Common myeloid progenitor, CD34-positive (primary cell): Measurements from ENCODE around the gene PIP4K2A.

ENCODE experiments used
- CTCF ChIA-PET: fragments of 350-600 bp; sonication (Branson Sonifier 250); formaldehyde crosslinking; loops from one replicate; lab custom pipeline; 2021; ENCODE audit warnings: antibody characterized with exemption; lab: Charles Lee
- POLR2A ChIA-PET: fragments of 350-600 bp; sonication (Branson Sonifier 250); formaldehyde crosslinking; loops from one replicate; lab custom pipeline; 2021; ENCODE audit warnings: antibody characterized with exemption; lab: Charles Lee
- DNase-seq, 3 donors: peaks; one replicate each; pipeline versions ENCODE4 v3.0.0 to v3.0.0-alpha.2; 2013
- H3K27ac ChIP-seq, 2 experiments: 1 replicate in 1 of 2; 2 replicates in 1 of 2; pipeline ENCODE4 v1.7.0; 2013; ENCODE audit warnings: inconsistent platforms in 2 of 2, low read length in 2 of 2, mild to moderate bottlenecking in 2 of 2, low read depth in 1 of 2, moderate library complexity in 1 of 2; ENCODE audit not compliant: severe bottlenecking in 2 of 2, insufficient read depth in 1 of 2, poor library complexity in 1 of 2
- H3K27me3 ChIP-seq, 5 experiments: replicated peaks in 2 of 5; 1 replicate in 3 of 5; 2 replicates in 2 of 5; pipeline versions ENCODE4 v1.6.1 to v1.7.0; 2013; ENCODE audit warnings: low read length in 4 of 5, mild to moderate bottlenecking in 2 of 5, moderate library complexity in 2 of 5, inconsistent platforms in 1 of 5; ENCODE audit not compliant: insufficient read depth in 5 of 5, control insufficient read depth in 4 of 5
- H3K36me3 ChIP-seq, 4 experiments: 1 replicate in 2 of 4; 2 replicates in 2 of 4; pipeline versions ENCODE4 v1.6.1 to v1.7.0; 2013; ENCODE audit warnings: low read length in 3 of 4, control low read depth in 1 of 4, mild to moderate bottlenecking in 1 of 4; ENCODE audit not compliant: control insufficient read depth in 4 of 4, insufficient read depth in 4 of 4
- H3K4me1 ChIP-seq, 4 experiments: 1 replicate in 3 of 4; 2 replicates in 1 of 4; pipeline versions ENCODE4 v1.6.1 to v1.7.1; 2013; ENCODE audit warnings: low read length in 3 of 4, mild to moderate bottlenecking in 3 of 4, control low read depth in 1 of 4, inconsistent platforms in 1 of 4, moderate library complexity in 1 of 4; ENCODE audit not compliant: control insufficient read depth in 4 of 4, insufficient read depth in 4 of 4; ENCODE audit errors: control extremely low read depth in 1 of 4
- H3K4me3 ChIP-seq, 7 experiments: 1 replicate in 4 of 7; 2 replicates in 3 of 7; pipeline versions ENCODE4 v1.5.1 to v1.7.0; 2013; ENCODE audit warnings: mild to moderate bottlenecking in 7 of 7, low read length in 6 of 7, moderate library complexity in 6 of 7, inconsistent platforms in 2 of 7, low read depth in 2 of 7, control low read depth in 1 of 7; ENCODE audit not compliant: insufficient read depth in 4 of 7, control insufficient read depth in 1 of 7; ENCODE audit errors: extremely low read depth in 1 of 7
- H3K9me3 ChIP-seq, 5 experiments: 1 replicate in 4 of 5; 2 replicates in 1 of 5; pipeline versions ENCODE4 v1.6.1 to v1.7.1; 2013; ENCODE audit warnings: low read length in 4 of 5, mild to moderate bottlenecking in 2 of 5, inconsistent platforms in 1 of 5, low read depth in 1 of 5, moderate library complexity in 1 of 5; ENCODE audit not compliant: control insufficient read depth in 4 of 5, insufficient read depth in 2 of 5; ENCODE audit errors: control extremely low read depth in 1 of 5
- WGBS: methylation state at CpG from one replicate; pipeline ENCODE4 v1.1.5; 2013; ENCODE audit not compliant: insufficient coverage; 5-methylcytosine and 5-hydroxymethylcytosine counted together

Gene PIP4K2A

DNA sequence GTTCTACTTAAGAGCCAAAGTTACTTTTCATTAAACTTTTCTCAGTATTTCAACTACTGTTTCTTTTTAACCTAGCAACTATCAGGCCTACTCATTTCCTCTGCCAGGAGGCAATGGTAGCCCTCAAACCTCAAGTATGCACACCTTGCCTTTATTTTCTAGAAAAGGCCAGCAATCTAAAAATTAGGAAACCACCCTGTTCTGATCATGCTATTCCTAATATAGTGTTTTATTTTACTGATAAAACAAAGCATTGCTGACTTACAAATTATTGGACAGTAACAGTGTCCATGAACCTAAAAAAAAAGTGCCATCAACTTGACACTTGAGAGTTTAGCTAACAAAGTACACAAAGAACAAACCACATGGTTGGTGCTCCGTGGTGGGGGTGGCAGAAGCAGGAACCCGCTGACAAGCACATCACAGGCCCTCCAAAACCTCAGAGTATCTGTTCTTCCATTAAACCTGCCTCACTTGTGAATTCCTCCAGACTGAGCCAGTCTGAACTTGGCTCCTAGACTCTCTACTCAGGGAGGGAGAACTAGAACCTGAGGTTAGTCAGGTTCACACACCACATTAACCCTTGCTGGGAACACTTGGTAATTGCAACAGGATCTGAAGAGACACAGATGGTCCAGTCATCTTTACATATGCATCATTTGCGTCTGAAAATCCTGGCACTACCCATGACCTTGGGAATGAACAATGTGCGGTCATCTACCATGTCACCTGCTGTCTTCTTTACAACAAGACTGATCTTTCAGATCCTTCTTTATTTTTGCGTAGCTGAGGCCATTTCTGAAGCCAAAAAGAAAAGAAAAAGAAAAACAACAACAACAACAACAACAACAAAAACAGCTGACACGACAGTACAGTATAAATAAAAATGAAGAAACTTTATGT, 31.9 kb downstream of the PIP4K2A start:
- no peaks in the 10 kb centered on the region for H3K9me3 ChIP-seq

DNA sequence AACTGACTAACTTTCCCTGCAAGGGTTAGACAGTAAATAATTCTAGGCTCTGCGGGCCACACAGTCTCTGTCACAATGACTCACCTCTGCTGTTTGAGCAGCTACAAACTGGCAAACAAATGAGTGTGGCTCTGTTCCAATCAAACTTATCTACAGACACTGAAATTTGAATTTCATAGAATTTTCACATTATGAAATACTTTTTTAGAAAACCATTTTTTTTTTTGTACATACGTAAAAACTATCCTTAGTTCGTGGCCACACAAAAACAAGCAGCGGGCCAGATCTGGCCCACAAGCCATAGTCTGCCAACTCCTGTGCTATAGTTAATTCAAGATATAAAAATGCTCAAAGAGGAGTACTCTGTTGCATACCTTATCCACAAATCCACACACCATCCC, 32.6 kb downstream of the PIP4K2A start:
- DNase-seq, result peak; percentile 60 to 90 (median 84)
- Histone ChIP-seq H3K27me3 (no peaks in the 10 kb centered on the region), H3K9me3 (no peaks in the 10 kb centered on the region), H3K4me1 (peaks cover 31 to 88% (median 62%) of the 10 kb centered on the region in 4 experiments), H3K4me3 (peak overlapping the region in 3 of 7 experiments; percentile 21 to 45 (median 35)), H3K36me3 (no peaks in the 10 kb centered on the region), H3K27ac (peak overlapping the region; percentile 95 to 98)
- POLR2A ChIA-PET, result interaction anchor here (0.6 to 1.6 kb wide), 5 partner anchors 10 to 82 kb away, joined by 3 to 4 read pairs (median 3); partner anchors contain the start of gene PIP4K2A
- WGBS, result 57% methylated on average over 1 of the region's 4 CpGs
- CTCF ChIA-PET, result interaction anchor here (0.9 to 1.8 kb wide), 9 partner anchors 10 to 29 kb away, joined by 3 to 6 read pairs (median 3); no protein-coding TSS in a partner anchor

More for the DNA sequence above, 31.9 kb downstream of the PIP4K2A start:
- WGBS, result 71% methylated on average over 3 of the region's 6 CpGs
- Histone ChIP-seq H3K27me3 (no peaks in the 10 kb centered on the region), H3K4me3 (peak overlapping the region in 3 of 7 experiments; percentile 21 to 45 (median 35)), H3K4me1 (peaks cover 30 to 85% (median 59%) of the 10 kb centered on the region in 4 experiments), H3K27ac (peak overlapping the region; percentile 95 to 98), H3K36me3 (no peaks in the 10 kb centered on the region)
- DNase-seq, result peak; percentile 69 to 92 (median 87)
- ChIA-PET POLR2A (interaction anchor here (0.6 to 1.8 kb wide), 6 partner anchors 11 to 83 kb away, joined by 3 to 4 read pairs (median 4); partner anchors contain the start of gene PIP4K2A), CTCF (interaction anchor here (0.8 to 2.5 kb wide), 11 partner anchors 9 to 61 kb away, joined by 3 to 10 read pairs (median 4); no protein-coding TSS in a partner anchor)

DNA sequence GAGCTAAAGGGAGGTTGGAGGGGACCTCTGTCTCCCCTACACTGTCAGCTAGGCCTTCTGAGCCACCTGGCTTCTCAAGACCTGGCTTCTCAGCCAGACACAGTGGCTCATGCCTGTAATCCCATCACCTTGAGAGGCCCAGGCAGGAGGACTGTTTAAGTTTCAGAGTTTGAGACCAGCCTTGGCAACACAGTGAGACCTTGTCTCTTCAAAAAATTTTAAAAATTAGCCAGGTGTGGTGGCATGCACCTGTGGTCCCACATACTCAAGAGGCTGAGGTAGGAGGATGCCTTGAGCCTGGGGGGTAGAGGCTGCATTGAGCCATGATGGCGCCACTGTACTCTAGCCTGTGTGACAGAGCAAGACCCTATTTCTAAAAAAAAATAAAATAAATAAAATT, 33.1 kb downstream of the PIP4K2A start:
- CTCF ChIA-PET, result interaction anchor here (0.9 to 1.8 kb wide), 9 partner anchors 9 to 32 kb away, joined by 3 to 5 read pairs (median 3); no protein-coding TSS in a partner anchor
- no peaks in the 10 kb centered on the region for H3K9me3 ChIP-seq
- peak overlapping the region in 1 of 7 experiments; percentile 6 for H3K4me3 ChIP-seq
- H3K36me3 ChIP-seq, result peaks cover 0 to 4% (median under 1%) of the 10 kb centered on the region in 4 experiments
- H3K27me3 ChIP-seq, result no peaks in the 10 kb centered on the region
- peak overlapping the region; percentile 30 to 98 for H3K27ac ChIP-seq
- peaks cover 33 to 90% (median 62%) of the 10 kb centered on the region in 4 experiments for H3K4me1 ChIP-seq
- no peak for DNase-seq
- POLR2A ChIA-PET, result interaction anchor here (0.7 to 1.6 kb wide), 3 partner anchors 10 to 69 kb away, joined by 3 to 4 read pairs (median 4); no protein-coding TSS in a partner anchor
- WGBS, result no CpG with 5 or more reads among the region's 1 CpG

DNA sequence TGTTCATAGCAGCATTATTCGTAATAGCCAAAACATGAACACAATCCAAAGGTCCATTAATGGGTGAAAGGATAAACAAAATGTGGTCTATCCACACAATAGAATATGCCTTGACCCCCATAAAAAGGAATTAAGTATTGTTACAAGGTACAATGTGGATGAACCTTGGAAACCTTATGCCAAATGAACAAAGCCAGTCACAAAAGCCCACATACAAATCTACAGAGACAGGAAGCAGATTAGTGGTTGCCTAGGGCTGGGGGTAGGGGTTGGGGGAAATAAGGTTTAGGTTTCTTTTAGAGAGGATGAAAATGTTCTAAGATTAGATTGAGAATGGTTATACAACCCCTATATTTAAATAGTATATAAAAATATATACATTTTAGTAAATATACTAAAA, 34.8 kb downstream of the PIP4K2A start:
- Histone ChIP-seq H3K27me3 (no peaks in the 10 kb centered on the region), H3K4me1 (peaks cover 32 to 73% (median 56%) of the 10 kb centered on the region in 4 experiments), H3K4me3 (peak overlapping the region in 2 of 7 experiments; percentile 22 to 40), H3K36me3 (peaks cover 0 to 9% (median 4%) of the 10 kb centered on the region in 4 experiments), H3K27ac (peak overlapping the region in 1 of 2 experiments; percentile 46), H3K9me3 (no peaks in the 10 kb centered on the region)
- no CpG with 5 or more reads among the region's 1 CpG for WGBS
- peak in 2 of 3 donors; percentile 70 to 81 for DNase-seq
- CTCF ChIA-PET, result no interaction called here
- POLR2A ChIA-PET, result no interaction called here

DNA sequence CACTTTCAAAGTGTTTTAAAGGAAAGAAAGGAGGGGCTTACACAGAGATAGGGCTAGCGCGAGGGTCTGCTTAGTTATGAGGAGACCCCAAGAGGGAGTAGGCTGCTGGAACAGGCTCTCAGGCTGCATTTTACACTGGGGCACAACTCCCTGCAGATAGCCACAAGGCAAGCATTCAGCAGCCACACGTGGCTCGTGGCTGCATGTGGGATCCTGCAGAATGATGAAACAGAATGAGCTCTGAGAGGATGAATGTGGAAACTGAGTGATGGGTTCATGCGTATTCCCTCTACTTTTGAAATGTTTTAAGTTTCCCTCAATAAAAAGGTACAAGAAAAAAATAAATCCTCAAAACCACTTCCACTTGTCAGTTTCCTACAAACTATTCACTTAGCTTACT, 37.0 kb downstream of the PIP4K2A start:
- no peak overlapping the region for H3K4me3 ChIP-seq
- H3K27ac ChIP-seq, result no peak overlapping the region
- H3K36me3 ChIP-seq, result peaks cover 0 to 9% (median 4%) of the 10 kb centered on the region in 4 experiments
- no peaks in the 10 kb centered on the region for H3K9me3 ChIP-seq
- CTCF ChIA-PET, result interaction anchor here (1.3 to 3.2 kb wide), 2 partner anchors 15 to 36 kb away, joined by 3 to 11 read pairs; no protein-coding TSS in a partner anchor
- POLR2A ChIA-PET, result interaction anchor here (1.2 kb wide), 1 partner anchor 13 kb away, joined by 3 read pairs; no protein-coding TSS in a partner anchor
- H3K27me3 ChIP-seq, result no peaks in the 10 kb centered on the region
- H3K4me1 ChIP-seq, result peaks cover 25 to 68% (median 51%) of the 10 kb centered on the region in 4 experiments
- WGBS, result 96% methylated on average over 3 of the region's 5 CpGs
- DNase-seq, result no peak

DNA sequence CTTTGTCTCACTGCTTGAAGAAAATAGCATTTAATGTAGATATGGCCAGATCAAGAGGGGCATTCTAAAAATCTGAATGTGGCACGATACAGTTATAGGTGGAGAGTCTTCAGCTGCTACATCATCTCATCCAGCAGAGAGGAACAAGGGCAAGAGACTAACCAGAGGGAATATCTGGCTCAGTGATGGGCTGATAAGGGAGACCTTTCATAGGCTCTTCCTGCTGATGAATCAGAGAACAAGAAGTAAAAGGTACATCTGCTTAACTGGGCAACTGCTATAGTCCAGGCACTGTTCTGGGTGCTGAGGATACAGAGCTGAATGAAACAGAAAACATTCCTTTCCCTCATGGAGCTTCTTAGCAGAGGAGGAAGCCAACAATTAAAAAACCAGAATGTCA, 37.9 kb downstream of the PIP4K2A start:
- no peak for DNase-seq
- Histone ChIP-seq H3K9me3 (no peaks in the 10 kb centered on the region), H3K36me3 (peaks cover 0 to 9% (median 4%) of the 10 kb centered on the region in 4 experiments), H3K27me3 (no peaks in the 10 kb centered on the region), H3K4me1 (peaks cover 23 to 67% (median 45%) of the 10 kb centered on the region in 4 experiments), H3K27ac (no peak overlapping the region), H3K4me3 (no peak overlapping the region)
- WGBS, result 67% methylated on average over 1 of the region's 1 CpG
- ChIA-PET CTCF (interaction anchor here (0.7 to 3.2 kb wide), 4 partner anchors 10 to 36 kb away, joined by 4 to 11 read pairs (median 4); no protein-coding TSS in a partner anchor), POLR2A (no interaction called here)
